HG03139 (cell line): Measurements from ENCODE around the gene C15orf61.

Source experiments
- ATAC-seq: cut with Tn5 transposase; IDR thresholded peaks from one replicate; pipeline ENCODE4 v1.9.1; 2021; ENCODE audit not compliant: unreplicated experiment

The C15orf61 gene

DNA sequence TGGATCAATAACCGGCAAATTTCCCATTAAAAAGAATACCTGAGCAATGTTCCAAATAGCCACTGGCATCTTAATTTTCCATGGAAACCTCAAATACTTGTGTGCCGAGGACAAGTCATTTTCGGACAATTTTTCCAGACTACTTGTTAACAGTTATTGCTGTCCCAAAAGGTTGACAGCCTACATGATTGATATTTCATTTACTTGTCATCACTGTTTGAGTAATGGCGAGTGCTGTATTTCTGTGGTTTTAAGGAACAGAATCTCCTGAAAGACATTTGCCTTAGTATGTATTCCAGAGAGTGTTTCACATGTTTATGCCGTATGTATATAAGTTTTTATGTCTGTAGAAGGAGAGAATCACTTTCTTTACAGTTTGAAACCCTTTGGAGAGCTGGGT, 58.2 kb downstream of the C15orf61 start:
- no peak for ATAC-seq
